Endothelial cell of umbilical vein (primary cell): ENCODE data around the gene MAN2A1. TPM values are rescaled to one million over a fixed set of nuclear protein-coding genes. Genes with fewer than 3 reads are reported as not detected.

Source experiments
- BruUV-seq: library from RNA; stranded (reverse); fragments of 400-500 nt; replicated peaks from 2 replicates; lab custom pipeline; 2021; lab: Mats Ljungman, UMichigan
- CTCF ChIA-PET: fragments of 300-600, 350-600 bp; sonication (Branson Sonifier 250); formaldehyde crosslinking; loops from one replicate; lab custom pipeline; 2021; ENCODE audit warnings: antibody characterized with exemption, inconsistent platforms; lab: Charles Lee
- POLR2A ChIA-PET: fragments of 300-600, 350-600 bp; sonication (Branson Sonifier 250); formaldehyde crosslinking; loops from one replicate; lab custom pipeline; 2021; ENCODE audit warnings: antibody characterized with exemption, inconsistent platforms; lab: Charles Lee
- DNase-seq: peaks from one replicate; pipeline ENCODE4 v3.0.0-alpha.2; 2011; ENCODE audit warnings: low read depth, low spot score
- FAIRE-seq: peaks from 2 replicates; lab custom pipeline; 2011; peaks lifted over from hg19 to GRCh38; lab: Jason Lieb, UNC
- H2AFZ ChIP-seq: 2 replicates; pipeline ENCODE4 v1.6.0; 2012; ENCODE audit warnings: low read depth, low read length, control low read depth, inconsistent platforms
- H3K27ac ChIP-seq: 2 replicates; pipeline ENCODE4 v1.5.1; 2011; ENCODE audit warnings: low read depth, mild to moderate bottlenecking, control low read depth, low read length, moderate library complexity; ENCODE audit not compliant: insufficient read depth
- H3K27me3 ChIP-seq, 2 experiments: 2 replicates each; pipeline versions ENCODE4 v1.6.0 to v1.6.1; 2011; ENCODE audit warnings: low read length in 2 of 2, mixed read lengths in 1 of 2; ENCODE audit not compliant: control insufficient read depth in 2 of 2, insufficient read depth in 2 of 2
- H3K36me3 ChIP-seq, 2 experiments: 2 replicates in 1 of 2; 3 replicates in 1 of 2; pipeline ENCODE4 v1.5.1; 2011; ENCODE audit warnings: low read length in 2 of 2, mild to moderate bottlenecking in 1 of 2, moderate library complexity in 1 of 2; ENCODE audit not compliant: control insufficient read depth in 2 of 2, insufficient read depth in 2 of 2; ENCODE audit errors: extremely low read depth in 1 of 2
- H3K4me1 ChIP-seq: 3 replicates; pipeline ENCODE4 v1.5.1; 2011; ENCODE audit warnings: mild to moderate bottlenecking, low read length; ENCODE audit not compliant: control insufficient read depth, insufficient read depth; ENCODE audit errors: extremely low read depth
- H3K4me2 ChIP-seq: 2 replicates; pipeline ENCODE4 v1.6.1; 2011; ENCODE audit warnings: low read length, control low read depth, mixed read lengths; ENCODE audit not compliant: insufficient read depth
- H3K4me3 ChIP-seq, 3 experiments: fragments of 200-600 bp in 1 of 3; sonication (generic), shearing (Covaris generic) in 1 of 3; replicated peaks in 1 of 3; 2 replicates each; pipeline ENCODE4 v1.5.1; 2011 to 2016; ENCODE audit warnings: control low read depth in 3 of 3, low read length in 3 of 3, mild to moderate bottlenecking in 2 of 3, inconsistent platforms in 1 of 3, low read depth in 1 of 3, moderate library complexity in 1 of 3; ENCODE audit not compliant: insufficient read depth in 1 of 3
- H3K79me2 ChIP-seq: 2 replicates; pipeline ENCODE4 v1.6.0; 2012; ENCODE audit warnings: low read length, inconsistent platforms; ENCODE audit not compliant: control insufficient read depth, insufficient read depth
- H3K9ac ChIP-seq: replicated peaks from 2 replicates; pipeline ENCODE3; 2011; ENCODE audit warnings: low read length, control low read depth; ENCODE audit not compliant: insufficient read depth; ENCODE audit errors: extremely low read depth
- H3K9me1 ChIP-seq: replicated peaks from 3 replicates; pipeline ENCODE4 v1.6.0; 2011; ENCODE audit warnings: mild to moderate bottlenecking, low read length; ENCODE audit not compliant: control insufficient read depth, insufficient read depth; ENCODE audit errors: extremely low read depth
- H3K9me3 ChIP-seq: replicated peaks from 2 replicates; pipeline ENCODE4 v1.5.1; 2012; ENCODE audit warnings: low read length, inconsistent platforms; ENCODE audit not compliant: control insufficient read depth, insufficient read depth
- H4K20me1 ChIP-seq: replicated peaks from 2 replicates; pipeline ENCODE3; 2011; ENCODE audit warnings: mild to moderate bottlenecking, low read length; ENCODE audit not compliant: control insufficient read depth, insufficient read depth; ENCODE audit errors: extremely low read depth
- CTCF ChIP-seq, 2 donors: IDR thresholded peaks; 1 replicate in 1 of 2; 2 replicates in 1 of 2; pipeline ENCODE4 v1.5.1; 2011; ENCODE audit warnings: low read length in 2 of 2, mild to moderate bottlenecking in 2 of 2, moderate library complexity in 2 of 2, control low read depth in 1 of 2, inconsistent platforms in 1 of 2, low read depth in 1 of 2; ENCODE audit not compliant: insufficient read depth in 1 of 2; ENCODE audit errors: extremely low read depth in 1 of 2
- EZH2 ChIP-seq: IDR thresholded peaks from 2 replicates; pipeline ENCODE4 v1.6.1; 2012; ENCODE audit warnings: borderline replicate concordance, low read depth, mild to moderate bottlenecking, moderate library complexity, low read length, inconsistent platforms; ENCODE audit not compliant: severe bottlenecking
- FOS ChIP-seq: IDR thresholded peaks from 2 replicates; pipeline ENCODE4 v1.6.1; 2011; ENCODE audit warnings: mild to moderate bottlenecking, low read length, moderate library complexity, borderline replicate concordance; ENCODE audit not compliant: insufficient read depth
- GATA2 ChIP-seq: IDR thresholded peaks from 2 replicates; pipeline ENCODE4 v1.7.0; 2011; ENCODE audit warnings: low read depth, mild to moderate bottlenecking, moderate library complexity, mixed read lengths, low read length; ENCODE audit not compliant: insufficient read length, insufficient read depth
- JUN ChIP-seq: IDR thresholded peaks from 2 replicates; pipeline ENCODE4 v1.6.1; 2011; ENCODE audit warnings: borderline replicate concordance, low read depth; ENCODE audit not compliant: insufficient read length, insufficient read depth
- MAX ChIP-seq: IDR thresholded peaks from 2 replicates; pipeline ENCODE4 v1.6.1; 2011; ENCODE audit not compliant: insufficient read depth, insufficient read length
- MYC ChIP-seq: IDR thresholded peaks from one replicate; pipeline ENCODE4 v1.6.1; 2011; ENCODE audit warnings: mild to moderate bottlenecking, low read depth, low read length
- POLR2A ChIP-seq: IDR thresholded peaks from 2 replicates; pipeline ENCODE4 v1.6.1; 2012; ENCODE audit warnings: low read depth, mild to moderate bottlenecking, control low read depth, low read length
- POLR2AphosphoS5 ChIP-seq: IDR thresholded peaks from 2 replicates; pipeline ENCODE4 v1.6.1; 2012; ENCODE audit warnings: low read depth, mild to moderate bottlenecking, control low read depth, low read length, moderate library complexity; ENCODE audit not compliant: insufficient read depth
- dilution Hi-C: fragments of 300-500 bp; cut with MboI; formaldehyde crosslinking; loops from one replicate; pipeline ENCODE4 v1.15.0; 2019; ENCODE audit warnings: low sequenced_read_pairs; ENCODE audit not compliant: extremely low pct_ligation_motif_present
- intact Hi-C: fragments of 100-400 bp; cut with micrococcal nuclease; formaldehyde crosslinking; loops from one replicate; pipeline ENCODE4 v1.10.0; 2022
- polyA plus RNA-seq, 4 experiments: library from polyadenylated mRNA; depleted of rRNA in 3 of 4; stranded (reverse) in 3 of 4; unstranded in 1 of 4; fragments of >200 nt; gene quantifications; 2 replicates each; pipeline versions ENCODE4 v1.2.1 to v1.2.3, GENCODE V29; 2011 to 2012; ENCODE audit warnings: missing spikeins in 1 of 4
- total RNA-seq: library from RNA; stranded (reverse); gene quantifications from 2 replicates; pipeline ENCODE4 v1.2.3, GENCODE V29; 2021

MAN2A1 gene
- total and polyA plus RNA-seq, 2 donors (not counting 3 experiments of a cell fraction or from before 2014, with no cell fraction given) = 20.8 to 54.8 TPM

- BruUV-seq = no TSS peak
- Histone ChIP-seq H4K20me1 (no peaks in the 10 kb centered on the region), H3K27me3 (no peaks in the 10 kb centered on the region), H3K4me3 (no peak overlapping the region), H3K4me2 (no peak overlapping the region), H3K27ac (no peak overlapping the region), H3K9me3 (no peaks in the 10 kb centered on the region), H3K9ac (no peak overlapping the region), H3K9me1 (no peaks in the 10 kb centered on the region), H3K4me1 (no peaks in the 10 kb centered on the region), H2AFZ (no peak overlapping the region), H3K79me2 (no peaks in the 10 kb centered on the region), H3K36me3 (no peaks in the 10 kb centered on the region)
- CTCF ChIA-PET = interaction anchor here (1.1 kb wide), 1 partner anchor 943 kb away, joined by 4 read pairs; no protein-coding TSS in a partner anchor
- no peak for FAIRE-seq
- dilution Hi-C loops = no loop called here
- no peak for DNase-seq
- TF ChIP-seq JUN (no peak), GATA2 (no peak), MAX (no peak), POLR2AphosphoS5 (no peak)
- POLR2A ChIA-PET = no interaction called here
- intact Hi-C loops = no loop called here
Observed at GRCh38 chr5:109681763-109682162, 8.0 kb upstream of the MAN2A1 start.

DNA sequence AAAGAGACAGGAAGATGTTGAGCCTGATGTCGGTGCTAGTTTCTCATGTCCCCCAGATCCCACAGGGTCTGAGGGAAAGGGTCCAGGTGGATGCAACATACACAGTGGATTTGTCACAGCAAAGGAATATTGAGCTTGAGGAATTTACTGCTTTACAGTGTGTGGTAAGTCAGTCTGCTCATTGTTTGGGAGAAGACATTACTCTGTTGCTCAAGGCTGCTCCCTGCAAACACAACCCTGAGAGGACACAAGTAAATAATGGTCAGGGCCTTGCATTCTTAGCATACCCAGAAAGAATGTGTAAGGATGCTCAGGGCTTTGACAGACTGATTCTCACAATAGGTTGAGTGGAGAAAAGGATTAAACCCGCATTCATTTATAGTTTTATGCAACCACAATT lies 7.3 kb upstream of the MAN2A1 start:
- H4K20me1 ChIP-seq = no peaks in the 10 kb centered on the region
- no peaks in the 10 kb centered on the region for H3K9me1 ChIP-seq
- intact Hi-C loops (no loop called here), dilution Hi-C loops (no loop called here)
- CTCF ChIA-PET = interaction anchor here (1.1 to 1.4 kb wide), 2 partner anchors 943 to 1040 kb away, joined by 3 to 4 read pairs; no protein-coding TSS in a partner anchor
- no TSS peak for BruUV-seq
- no peaks in the 10 kb centered on the region for H3K27me3 ChIP-seq
- H2AFZ ChIP-seq = no peak overlapping the region
- no peaks in the 10 kb centered on the region for H3K4me1 ChIP-seq
- no peaks in the 10 kb centered on the region for H3K9me3 ChIP-seq
- no peak for DNase-seq
- no peak for FAIRE-seq
- no peak overlapping the region for H3K4me3 ChIP-seq
- H3K4me2 ChIP-seq = no peak overlapping the region
- H3K79me2 ChIP-seq = no peaks in the 10 kb centered on the region
- no peak overlapping the region for H3K9ac ChIP-seq
- no peak overlapping the region for H3K27ac ChIP-seq
- TF ChIP-seq EZH2 = no peak
- no peak for TF ChIP-seq FOS
- TF ChIP-seq MAX = no peak
- no peak for TF ChIP-seq POLR2A
- no peak for TF ChIP-seq MYC
- no peak for TF ChIP-seq GATA2
- no peak for TF ChIP-seq CTCF (IDR thresholded peaks at IDR 0.05; ENCODE audit: extremely low read depth in 1 of 2, insufficient read depth in 1 of 2, low read depth in 1 of 2, low read length in 2 of 2)
- TF ChIP-seq JUN = no peak
- no peak for TF ChIP-seq POLR2AphosphoS5
- POLR2A ChIA-PET = no interaction called here
- H3K36me3 ChIP-seq = no peaks in the 10 kb centered on the region
